ENCODE measurements around the gene KLHL29. TPM values are rescaled to one million over a fixed set of nuclear protein-coding genes. Genes with fewer than 3 reads are reported as not detected.

Gene KLHL29
- total RNA-seq, 1 donor from 2014 or later, result 4.4 TPM

DNA sequence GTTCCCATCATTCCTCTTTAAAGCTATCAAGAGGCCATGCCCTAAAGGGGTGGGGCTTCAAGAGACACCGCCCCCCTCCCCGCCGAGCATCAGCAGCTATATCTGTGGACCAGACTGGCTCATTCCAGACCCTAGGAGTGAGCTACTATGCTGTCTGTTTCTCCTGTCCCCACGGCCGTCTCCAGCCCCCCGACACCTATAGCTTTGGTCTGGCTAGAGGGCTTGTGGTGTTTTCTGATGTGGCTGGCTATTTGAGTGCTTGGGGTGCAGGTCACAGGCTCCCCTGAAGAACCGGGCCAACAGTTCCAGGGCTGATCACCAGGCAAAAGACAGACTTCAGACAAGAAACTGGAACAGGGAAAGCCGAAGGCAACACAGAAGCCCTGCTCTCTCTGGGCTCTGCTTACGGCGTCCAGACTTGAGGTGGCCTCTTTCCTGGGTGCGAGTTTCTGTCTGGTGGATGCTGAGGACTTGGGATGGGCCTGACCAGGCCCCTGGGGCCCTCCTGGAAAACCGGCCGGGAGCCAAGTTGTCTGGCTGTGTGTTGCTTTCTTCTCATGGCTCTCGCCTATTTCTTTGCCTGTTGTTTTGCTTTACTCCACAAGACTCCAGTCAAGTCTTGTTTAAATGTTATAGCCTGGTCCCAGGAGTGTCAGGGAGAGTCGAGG is 83.6 kb downstream of the KLHL29 start:
- Mint-ChIP-seq H3K36me3 (ENCODE audit: insufficient read depth) (no peaks in the 10 kb centered on the region), H3K9me3 (ENCODE audit: low read depth) (no peaks in the 10 kb centered on the region), H3K27ac (no peak overlapping the region), H3K27me3 (peaks cover 79% of the 10 kb centered on the region), H3K4me3 (ENCODE audit: low read depth) (no peak overlapping the region), H3K4me1 (ENCODE audit: low read depth) (no peaks in the 10 kb centered on the region)
- TF ChIP-seq, protein P1, sequence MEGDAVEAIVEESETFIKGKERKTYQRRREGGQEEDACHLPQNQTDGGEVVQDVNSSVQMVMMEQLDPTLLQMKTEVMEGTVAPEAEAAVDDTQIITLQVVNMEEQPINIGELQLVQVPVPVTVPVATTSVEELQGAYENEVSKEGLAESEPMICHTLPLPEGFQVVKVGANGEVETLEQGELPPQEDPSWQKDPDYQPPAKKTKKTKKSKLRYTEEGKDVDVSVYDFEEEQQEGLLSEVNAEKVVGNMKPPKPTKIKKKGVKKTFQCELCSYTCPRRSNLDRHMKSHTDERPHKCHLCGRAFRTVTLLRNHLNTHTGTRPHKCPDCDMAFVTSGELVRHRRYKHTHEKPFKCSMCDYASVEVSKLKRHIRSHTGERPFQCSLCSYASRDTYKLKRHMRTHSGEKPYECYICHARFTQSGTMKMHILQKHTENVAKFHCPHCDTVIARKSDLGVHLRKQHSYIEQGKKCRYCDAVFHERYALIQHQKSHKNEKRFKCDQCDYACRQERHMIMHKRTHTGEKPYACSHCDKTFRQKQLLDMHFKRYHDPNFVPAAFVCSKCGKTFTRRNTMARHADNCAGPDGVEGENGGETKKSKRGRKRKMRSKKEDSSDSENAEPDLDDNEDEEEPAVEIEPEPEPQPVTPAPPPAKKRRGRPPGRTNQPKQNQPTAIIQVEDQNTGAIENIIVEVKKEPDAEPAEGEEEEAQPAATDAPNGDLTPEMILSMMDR (IDR thresholded peaks at IDR 0.05; ENCODE audit: unreplicated experiment), result no peak
- no peak for DNase-seq (ENCODE audit: low spot score, unreplicated experiment)

DNA sequence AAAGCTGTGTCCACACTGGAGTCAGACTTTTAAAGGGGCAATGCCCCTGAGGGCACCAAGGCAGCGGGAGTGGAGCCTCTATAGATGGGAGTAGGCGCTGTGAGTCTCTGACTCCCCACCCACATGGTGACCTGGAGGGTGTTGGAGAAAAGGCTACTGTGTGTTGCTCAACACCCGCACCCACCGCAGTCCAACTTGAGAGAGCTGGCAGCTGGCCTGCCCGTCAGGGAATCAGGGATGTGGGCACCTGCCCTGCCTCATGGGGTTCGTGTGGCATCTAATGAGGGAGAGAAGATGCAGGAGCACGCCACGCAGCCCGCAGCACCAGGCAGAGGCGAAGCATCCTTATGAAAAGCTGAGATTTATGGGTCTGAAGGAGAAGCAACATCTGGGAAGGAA is 84.2 kb downstream of the KLHL29 start:
- no peaks in the 10 kb centered on the region for H3K9me3 Mint-ChIP-seq (ENCODE audit: low read depth)
- H3K4me3 Mint-ChIP-seq (ENCODE audit: low read depth), result no peak overlapping the region
- H3K27me3 Mint-ChIP-seq, result peaks cover 85% of the 10 kb centered on the region
- no peak overlapping the region for H3K27ac Mint-ChIP-seq
- no peak for DNase-seq (ENCODE audit: low spot score, unreplicated experiment)
- no peaks in the 10 kb centered on the region for H3K36me3 Mint-ChIP-seq (ENCODE audit: insufficient read depth)
- TF ChIP-seq, protein P1 (IDR thresholded peaks at IDR 0.05; ENCODE audit: unreplicated experiment), result no peak
- H3K4me1 Mint-ChIP-seq (ENCODE audit: low read depth), result no peaks in the 10 kb centered on the region

DNA sequence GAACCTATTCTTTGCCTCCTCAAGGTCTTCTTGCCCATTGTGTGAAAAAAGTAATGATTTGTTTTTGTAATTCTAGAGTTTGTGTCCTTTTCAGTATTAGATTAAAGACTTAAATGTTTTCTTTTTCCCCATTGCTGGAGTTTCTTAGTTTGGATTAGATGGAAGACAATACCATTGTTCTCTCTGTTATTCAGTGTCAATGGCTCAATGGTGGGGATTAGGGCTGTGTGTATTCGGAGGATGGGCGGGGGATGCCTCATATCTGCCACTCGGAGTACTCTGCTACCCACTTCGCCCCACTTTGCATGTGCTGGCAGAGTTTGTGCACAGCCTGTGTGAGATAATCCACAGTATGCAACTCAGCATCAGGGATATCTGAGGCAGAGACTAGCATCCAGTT is 90.1 kb downstream of the KLHL29 start:
- Mint-ChIP-seq H3K27me3 (peaks cover 73% of the 10 kb centered on the region), H3K9me3 (ENCODE audit: low read depth) (no peaks in the 10 kb centered on the region), H3K4me1 (ENCODE audit: low read depth) (peaks cover 15% of the 10 kb centered on the region), H3K36me3 (ENCODE audit: insufficient read depth) (no peaks in the 10 kb centered on the region), H3K27ac (no peak overlapping the region), H3K4me3 (ENCODE audit: low read depth) (no peak overlapping the region)
- DNase-seq (ENCODE audit: low spot score, unreplicated experiment), result no peak
- TF ChIP-seq, protein P1 (IDR thresholded peaks at IDR 0.05; ENCODE audit: unreplicated experiment), result no peak

DNA sequence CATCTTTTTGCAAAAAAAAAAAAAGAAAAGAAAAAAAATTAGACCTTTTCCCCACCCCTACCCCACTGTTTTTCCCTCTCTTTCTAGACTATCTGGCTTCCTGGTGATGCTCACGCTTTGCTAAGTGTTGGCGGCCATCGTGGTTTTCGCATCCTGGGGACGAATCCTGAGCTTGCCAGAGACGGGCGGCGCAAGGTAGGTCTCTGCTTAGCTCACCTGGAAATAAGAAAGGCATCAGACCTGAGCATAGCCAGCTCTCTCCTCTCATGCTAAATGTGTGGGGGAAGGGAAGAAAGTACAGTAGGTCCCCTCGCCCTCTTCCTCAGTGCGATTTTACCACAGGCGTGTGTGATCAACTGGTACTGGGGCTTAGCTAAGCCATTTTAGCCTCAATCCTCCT is 90.5 kb downstream of the KLHL29 start:
- no peaks in the 10 kb centered on the region for H3K36me3 Mint-ChIP-seq (ENCODE audit: insufficient read depth)
- H3K4me3 Mint-ChIP-seq (ENCODE audit: low read depth), result no peak overlapping the region
- TF ChIP-seq, protein P1 (IDR thresholded peaks at IDR 0.05; ENCODE audit: unreplicated experiment), result no peak
- H3K4me1 Mint-ChIP-seq (ENCODE audit: low read depth), result peaks cover 15% of the 10 kb centered on the region
- no peaks in the 10 kb centered on the region for H3K9me3 Mint-ChIP-seq (ENCODE audit: low read depth)
- DNase-seq (ENCODE audit: low spot score, unreplicated experiment), result no peak
- no peak overlapping the region for H3K27ac Mint-ChIP-seq
- H3K27me3 Mint-ChIP-seq, result peaks cover 73% of the 10 kb centered on the region

DNA sequence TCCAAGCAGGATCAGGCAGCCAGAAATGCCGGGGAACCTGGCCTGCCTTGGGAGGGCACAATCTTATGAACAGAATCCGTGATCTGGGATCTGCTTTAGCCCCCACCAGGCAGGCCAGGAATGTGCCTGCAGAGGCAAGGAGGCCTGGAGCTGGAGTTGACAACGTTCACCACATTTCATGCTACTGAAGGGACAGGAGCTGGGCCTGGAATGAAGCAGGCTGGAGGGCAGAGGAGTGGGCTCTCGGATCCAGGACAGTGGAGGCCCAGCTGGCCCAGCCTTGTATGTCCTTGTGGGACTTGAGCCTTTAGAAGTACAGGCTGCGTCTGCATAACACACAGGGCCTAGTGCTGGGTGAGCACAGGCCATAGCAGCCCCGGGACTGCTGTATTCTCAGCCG is 91.8 kb downstream of the KLHL29 start:
- TF ChIP-seq, protein P1 (IDR thresholded peaks at IDR 0.05; ENCODE audit: unreplicated experiment), result no peak
- Mint-ChIP-seq H3K27me3 (peaks cover 69% of the 10 kb centered on the region), H3K27ac (no peak overlapping the region), H3K36me3 (ENCODE audit: insufficient read depth) (no peaks in the 10 kb centered on the region), H3K4me3 (ENCODE audit: low read depth) (no peak overlapping the region), H3K9me3 (ENCODE audit: low read depth) (no peaks in the 10 kb centered on the region), H3K4me1 (ENCODE audit: low read depth) (peaks cover 21% of the 10 kb centered on the region)
- no peak for DNase-seq (ENCODE audit: low spot score, unreplicated experiment)

All from progenitor cell of endocrine pancreas (in vitro differentiated cells).